Measurements from ENCODE around the gene KRT6C.
"Not testable (repeated sequence)": the region's sequence is repeated elsewhere in the genome, so short reads cannot be mapped to it uniquely, and the experiment has no call there.

KRT6C gene

GRCh38 chr12:52455821-52456220, 17.8 kb downstream of the KRT6C start:
- H2AFZ ChIP-seq (ENCODE audit: low read length, unreplicated experiment), result no peak overlapping the region
- no peaks in the 10 kb centered on the region for H3K79me2 ChIP-seq (ENCODE audit: control insufficient read depth, insufficient read depth, low read length, unreplicated experiment)
- H3K4me1 ChIP-seq (ENCODE audit: control insufficient read depth, insufficient read depth, low read length, unreplicated experiment), result peaks cover 13% of the 10 kb centered on the region
- peak overlapping the region; percentile 6; the same call in 1 of the 2 replicates for H3K27ac ChIP-seq (ENCODE audit: low read depth, low read length)
- no peaks in the 10 kb centered on the region for H3K27me3 ChIP-seq (ENCODE audit: insufficient read depth, low read length)
- no peak overlapping the region for H3K4me3 ChIP-seq (ENCODE audit: low read depth, low read length)
- H3K36me3 ChIP-seq (ENCODE audit: insufficient read depth, low read length), result no peaks in the 10 kb centered on the region

GRCh38 chr12:52454411-52455201, 19.0 kb downstream of the KRT6C start:
- H2AFZ ChIP-seq (ENCODE audit: low read length, unreplicated experiment), result no peak overlapping the region
- H3K4me3 ChIP-seq (ENCODE audit: low read depth, low read length), result no peak overlapping the region
- no peaks in the 10 kb centered on the region for H3K36me3 ChIP-seq (ENCODE audit: insufficient read depth, low read length)
- no peak overlapping the region for H3K27ac ChIP-seq (ENCODE audit: low read depth, low read length)
- H3K79me2 ChIP-seq (ENCODE audit: control insufficient read depth, insufficient read depth, low read length, unreplicated experiment), result no peaks in the 10 kb centered on the region
- peaks cover 13% of the 10 kb centered on the region for H3K4me1 ChIP-seq (ENCODE audit: control insufficient read depth, insufficient read depth, low read length, unreplicated experiment)
- H3K27me3 ChIP-seq (ENCODE audit: insufficient read depth, low read length), result no peaks in the 10 kb centered on the region

- no peak within 1 kb of the TSS for H2AFZ ChIP-seq (ENCODE audit: low read length, unreplicated experiment)
- no peaks in the 10 kb centered on the region for H3K79me2 ChIP-seq (ENCODE audit: control insufficient read depth, insufficient read depth, low read length, unreplicated experiment)
- no peak within 1 kb of the TSS for H3K27ac ChIP-seq (ENCODE audit: low read depth, low read length)
- no peak within 1 kb of the TSS for H3K4me3 ChIP-seq (ENCODE audit: low read depth, low read length)
- peaks cover 13% of the 10 kb centered on the region for H3K4me1 ChIP-seq (ENCODE audit: control insufficient read depth, insufficient read depth, low read length, unreplicated experiment)
- H3K27me3 ChIP-seq (ENCODE audit: insufficient read depth, low read length), result no peaks in the 10 kb centered on the region
- H3K36me3 ChIP-seq (ENCODE audit: insufficient read depth, low read length), result no peaks in the 10 kb centered on the region
These were observed 21.5 kb downstream of the KRT6C start, which contains the start of gene KRT6B for GRCh38 chr12:52452101-52452500. KRT6B (minus strand) TSS chr12:52452146; CDS start chr12:52452078, 68 bp downstream.

GRCh38 chr12:52448228-52448627, 25.4 kb downstream of the KRT6C start:
- Histone ChIP-seq H3K27ac (ENCODE audit: low read depth, low read length) (no peak overlapping the region), H3K79me2 (ENCODE audit: control insufficient read depth, insufficient read depth, low read length, unreplicated experiment) (no peaks in the 10 kb centered on the region), H3K36me3 (ENCODE audit: insufficient read depth, low read length) (no peaks in the 10 kb centered on the region), H2AFZ (ENCODE audit: low read length, unreplicated experiment) (no peak overlapping the region), H3K4me3 (ENCODE audit: low read depth, low read length) (no peak overlapping the region), H3K4me1 (ENCODE audit: control insufficient read depth, insufficient read depth, low read length, unreplicated experiment) (peaks cover 4% of the 10 kb centered on the region), H3K27me3 (ENCODE audit: insufficient read depth, low read length) (no peaks in the 10 kb centered on the region)

- peaks cover 14% of the 10 kb centered on the region for H3K4me1 ChIP-seq (ENCODE audit: control insufficient read depth, insufficient read depth, low read length, unreplicated experiment)
- not testable (repeated sequence) for H3K27ac ChIP-seq (ENCODE audit: low read depth, low read length); H3K36me3 ChIP-seq (ENCODE audit: insufficient read depth, low read length); H3K79me2 ChIP-seq (ENCODE audit: control insufficient read depth, insufficient read depth, low read length, unreplicated experiment); H2AFZ ChIP-seq (ENCODE audit: low read length, unreplicated experiment); H3K27me3 ChIP-seq (ENCODE audit: insufficient read depth, low read length); H3K4me3 ChIP-seq (ENCODE audit: low read depth, low read length)
These were observed 26.4 kb downstream of the KRT6C start for GRCh38 chr12:52447196-52447595.

GRCh38 chr12:52446367-52447045, 27.1 kb downstream of the KRT6C start:
- H3K27me3 ChIP-seq (ENCODE audit: insufficient read depth, low read length), result no peaks in the 10 kb centered on the region
- no peak overlapping the region for H3K27ac ChIP-seq (ENCODE audit: low read depth, low read length)
- peaks cover 20% of the 10 kb centered on the region for H3K4me1 ChIP-seq (ENCODE audit: control insufficient read depth, insufficient read depth, low read length, unreplicated experiment)
- no peaks in the 10 kb centered on the region for H3K36me3 ChIP-seq (ENCODE audit: insufficient read depth, low read length)
- H2AFZ ChIP-seq (ENCODE audit: low read length, unreplicated experiment), result no peak overlapping the region
- H3K79me2 ChIP-seq (ENCODE audit: control insufficient read depth, insufficient read depth, low read length, unreplicated experiment), result no peaks in the 10 kb centered on the region
- no peak overlapping the region for H3K4me3 ChIP-seq (ENCODE audit: low read depth, low read length)

- Histone ChIP-seq H3K4me3 (ENCODE audit: low read depth, low read length) (no peak overlapping the region), H3K27me3 (ENCODE audit: insufficient read depth, low read length) (no peaks in the 10 kb centered on the region), H3K36me3 (ENCODE audit: insufficient read depth, low read length) (no peaks in the 10 kb centered on the region), H2AFZ (ENCODE audit: low read length, unreplicated experiment) (no peak overlapping the region), H3K4me1 (ENCODE audit: control insufficient read depth, insufficient read depth, low read length, unreplicated experiment) (peaks cover 27% of the 10 kb centered on the region), H3K27ac (ENCODE audit: low read depth, low read length) (no peak overlapping the region), H3K79me2 (ENCODE audit: control insufficient read depth, insufficient read depth, low read length, unreplicated experiment) (no peaks in the 10 kb centered on the region)
These were observed 27.7 kb downstream of the KRT6C start for GRCh38 chr12:52445876-52446275.

- no peaks in the 10 kb centered on the region for H3K27me3 ChIP-seq (ENCODE audit: insufficient read depth, low read length)
- H3K79me2 ChIP-seq (ENCODE audit: control insufficient read depth, insufficient read depth, low read length, unreplicated experiment), result no peaks in the 10 kb centered on the region
- peaks cover 33% of the 10 kb centered on the region for H3K4me1 ChIP-seq (ENCODE audit: control insufficient read depth, insufficient read depth, low read length, unreplicated experiment)
- H2AFZ ChIP-seq (ENCODE audit: low read length, unreplicated experiment), result no peak overlapping the region
- no peaks in the 10 kb centered on the region for H3K36me3 ChIP-seq (ENCODE audit: insufficient read depth, low read length)
- no peak overlapping the region for H3K27ac ChIP-seq (ENCODE audit: low read depth, low read length)
- H3K4me3 ChIP-seq (ENCODE audit: low read depth, low read length), result no peak overlapping the region
These were observed 28.7 kb downstream of the KRT6C start for GRCh38 chr12:52444647-52445595.

- H3K27me3 ChIP-seq (ENCODE audit: insufficient read depth, low read length), result no peaks in the 10 kb centered on the region
- no peaks in the 10 kb centered on the region for H3K36me3 ChIP-seq (ENCODE audit: insufficient read depth, low read length)
- H3K79me2 ChIP-seq (ENCODE audit: control insufficient read depth, insufficient read depth, low read length, unreplicated experiment), result no peaks in the 10 kb centered on the region
- H3K4me1 ChIP-seq (ENCODE audit: control insufficient read depth, insufficient read depth, low read length, unreplicated experiment), result peaks cover 33% of the 10 kb centered on the region
- H3K27ac ChIP-seq (ENCODE audit: low read depth, low read length), result no peak overlapping the region
- H2AFZ ChIP-seq (ENCODE audit: low read length, unreplicated experiment), result no peak overlapping the region
- H3K4me3 ChIP-seq (ENCODE audit: low read depth, low read length), result no peak overlapping the region
These were observed 29.6 kb downstream of the KRT6C start for GRCh38 chr12:52443966-52444365.

GRCh38 chr12:52442600-52443061, 31.0 kb downstream of the KRT6C start:
- no peak overlapping the region for H3K4me3 ChIP-seq (ENCODE audit: low read depth, low read length)
- no peak overlapping the region for H2AFZ ChIP-seq (ENCODE audit: low read length, unreplicated experiment)
- no peaks in the 10 kb centered on the region for H3K36me3 ChIP-seq (ENCODE audit: insufficient read depth, low read length)
- H3K27ac ChIP-seq (ENCODE audit: low read depth, low read length), result peak overlapping the region; percentile 89
- peaks cover 35% of the 10 kb centered on the region for H3K4me1 ChIP-seq (ENCODE audit: control insufficient read depth, insufficient read depth, low read length, unreplicated experiment)
- H3K79me2 ChIP-seq (ENCODE audit: control insufficient read depth, insufficient read depth, low read length, unreplicated experiment), result no peaks in the 10 kb centered on the region
- H3K27me3 ChIP-seq (ENCODE audit: insufficient read depth, low read length), result no peaks in the 10 kb centered on the region

Data from ACC112 (cell line).